ENCODE measurements around the gene PCSK4.

DNA sequence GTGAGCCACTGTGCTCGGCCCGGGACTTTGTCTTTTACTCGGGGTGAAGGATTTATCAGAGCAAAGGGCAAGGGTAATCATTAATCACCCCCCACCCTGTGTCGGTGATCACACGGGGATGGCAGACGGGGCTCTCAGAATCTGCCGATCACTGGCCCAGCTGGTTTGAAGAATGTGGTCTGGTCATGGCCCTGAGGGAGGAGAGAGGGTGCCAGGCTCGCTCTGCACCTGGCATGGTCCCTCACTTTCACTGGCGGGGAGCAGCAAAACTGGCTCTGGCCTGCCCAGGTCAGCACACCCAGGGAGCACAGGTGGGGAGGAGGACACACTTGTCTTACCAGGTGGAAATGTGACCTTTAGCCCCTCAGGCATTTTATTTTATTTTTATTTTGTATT lies 11.0 kb upstream of the PCSK4 start:
- TF ChIP-seq MAZ (IDR thresholded peaks at IDR 0.05; ENCODE audit: borderline replicate concordance, low read depth, low read length) = no peak
- TF ChIP-seq RFX5 (IDR thresholded peaks at IDR 0.05) = no peak
- TF ChIP-seq CTCF (IDR thresholded peaks at IDR 0.05) = no peak
- TF ChIP-seq BHLHE40 (IDR thresholded peaks at IDR 0.05; ENCODE audit: low read depth, low read length) = no peak
- TF ChIP-seq EP300 (IDR thresholded peaks at IDR 0.05) = no peak
- TF ChIP-seq, protein P1, sequence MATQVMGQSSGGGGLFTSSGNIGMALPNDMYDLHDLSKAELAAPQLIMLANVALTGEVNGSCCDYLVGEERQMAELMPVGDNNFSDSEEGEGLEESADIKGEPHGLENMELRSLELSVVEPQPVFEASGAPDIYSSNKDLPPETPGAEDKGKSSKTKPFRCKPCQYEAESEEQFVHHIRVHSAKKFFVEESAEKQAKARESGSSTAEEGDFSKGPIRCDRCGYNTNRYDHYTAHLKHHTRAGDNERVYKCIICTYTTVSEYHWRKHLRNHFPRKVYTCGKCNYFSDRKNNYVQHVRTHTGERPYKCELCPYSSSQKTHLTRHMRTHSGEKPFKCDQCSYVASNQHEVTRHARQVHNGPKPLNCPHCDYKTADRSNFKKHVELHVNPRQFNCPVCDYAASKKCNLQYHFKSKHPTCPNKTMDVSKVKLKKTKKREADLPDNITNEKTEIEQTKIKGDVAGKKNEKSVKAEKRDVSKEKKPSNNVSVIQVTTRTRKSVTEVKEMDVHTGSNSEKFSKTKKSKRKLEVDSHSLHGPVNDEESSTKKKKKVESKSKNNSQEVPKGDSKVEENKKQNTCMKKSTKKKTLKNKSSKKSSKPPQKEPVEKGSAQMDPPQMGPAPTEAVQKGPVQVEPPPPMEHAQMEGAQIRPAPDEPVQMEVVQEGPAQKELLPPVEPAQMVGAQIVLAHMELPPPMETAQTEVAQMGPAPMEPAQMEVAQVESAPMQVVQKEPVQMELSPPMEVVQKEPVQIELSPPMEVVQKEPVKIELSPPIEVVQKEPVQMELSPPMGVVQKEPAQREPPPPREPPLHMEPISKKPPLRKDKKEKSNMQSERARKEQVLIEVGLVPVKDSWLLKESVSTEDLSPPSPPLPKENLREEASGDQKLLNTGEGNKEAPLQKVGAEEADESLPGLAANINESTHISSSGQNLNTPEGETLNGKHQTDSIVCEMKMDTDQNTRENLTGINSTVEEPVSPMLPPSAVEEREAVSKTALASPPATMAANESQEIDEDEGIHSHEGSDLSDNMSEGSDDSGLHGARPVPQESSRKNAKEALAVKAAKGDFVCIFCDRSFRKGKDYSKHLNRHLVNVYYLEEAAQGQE (IDR thresholded peaks at IDR 0.05) = no peak
- TF ChIP-seq CBX8 (IDR thresholded peaks at IDR 0.05) = no peak

Data from A549 (cell line).